IPS DF 6.9 (cell line): ENCODE results near the gene TP53I11.

Source experiments
- DNase-seq: peaks from one replicate; pipeline ENCODE4 v3.0.0-alpha.2; 2013; ENCODE audit warnings: low read depth, low spot score
- H3K27ac ChIP-seq: one replicate; pipeline ENCODE4 v1.5.1; 2013; ENCODE audit warnings: low read length, control low read depth
- H3K27me3 ChIP-seq: 2 replicates; pipeline ENCODE4 v1.6.1; 2013; ENCODE audit warnings: mild to moderate bottlenecking, low read length; ENCODE audit not compliant: control insufficient read depth, insufficient read depth
- H3K36me3 ChIP-seq: 2 replicates; pipeline ENCODE4 v1.6.1; 2013; ENCODE audit warnings: low read length; ENCODE audit not compliant: control insufficient read depth, insufficient read depth
- H3K4me1 ChIP-seq: 2 replicates; pipeline ENCODE4 v1.6.1; 2013; ENCODE audit warnings: low read length; ENCODE audit not compliant: control insufficient read depth, insufficient read depth
- H3K4me3 ChIP-seq: 2 replicates; pipeline ENCODE4 v1.5.1; 2013; ENCODE audit warnings: mild to moderate bottlenecking, low read length
- H3K9me3 ChIP-seq: 2 replicates; pipeline ENCODE4 v1.6.1; 2013; ENCODE audit warnings: low read length, inconsistent platforms; ENCODE audit not compliant: control insufficient read depth, insufficient read depth
- WGBS: extraction: QIAGEN DNeasy Blood & Tissue Kit; methylation state at CpG from one replicate; pipeline ENCODE4 v1.1.7; 2013; ENCODE audit warnings: mixed read lengths, missing lambda C conversion rate; ENCODE audit not compliant: insufficient read length, insufficient coverage; 5-methylcytosine and 5-hydroxymethylcytosine counted together

Gene TP53I11

GRCh38 chr11:44913502-44913901 lies 37.2 kb downstream of the TP53I11 start:
- peaks cover 6% of the 10 kb centered on the region for H3K4me1 ChIP-seq
- H3K27me3 ChIP-seq = no peaks in the 10 kb centered on the region
- DNase-seq = no peak
- H3K9me3 ChIP-seq = no peaks in the 10 kb centered on the region
- no peaks in the 10 kb centered on the region for H3K36me3 ChIP-seq
- no peak overlapping the region for H3K4me3 ChIP-seq
- no peak overlapping the region for H3K27ac ChIP-seq

DNA sequence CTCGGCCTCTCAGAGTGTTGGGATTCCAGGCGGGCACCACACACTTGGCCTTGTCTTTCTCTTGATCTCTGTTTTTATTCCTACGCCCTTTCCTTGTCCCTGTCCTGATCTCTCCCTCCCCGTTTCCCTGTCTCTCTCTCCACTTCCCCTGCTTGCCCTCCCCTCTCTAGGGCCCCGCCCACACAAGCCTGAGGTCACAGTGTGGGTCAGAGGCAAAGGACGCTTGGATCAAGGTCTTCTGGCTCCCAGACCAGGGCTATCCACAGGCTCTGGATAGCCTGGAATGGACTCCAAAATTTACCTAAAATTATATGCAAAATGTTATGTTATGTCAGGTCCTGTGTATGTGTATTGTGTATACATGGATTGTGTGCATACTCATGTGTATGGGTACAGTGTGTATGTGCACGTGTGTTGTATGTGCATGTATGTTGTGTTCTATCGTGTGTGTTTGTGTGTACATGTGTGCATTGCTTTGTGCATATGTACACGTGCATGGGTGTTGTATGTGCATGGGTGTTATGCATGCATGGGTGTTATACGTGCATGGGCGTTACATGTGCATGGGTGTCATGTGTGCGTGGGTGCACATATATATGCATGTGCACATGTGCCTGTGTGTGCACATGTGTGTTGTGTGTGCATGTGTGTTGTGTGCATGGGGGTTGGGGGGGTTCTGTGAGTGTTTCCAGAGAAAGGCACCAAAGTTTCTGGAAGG lies 38.3 kb downstream of the TP53I11 start:
- no CpG with 5 or more reads among the region's 12 CpGs for WGBS
- H3K4me1 ChIP-seq = peaks cover 6% of the 10 kb centered on the region
- no peak overlapping the region for H3K27ac ChIP-seq
- H3K36me3 ChIP-seq = no peaks in the 10 kb centered on the region
- no peak for DNase-seq
- no peaks in the 10 kb centered on the region for H3K9me3 ChIP-seq
- H3K4me3 ChIP-seq = no peak overlapping the region
- H3K27me3 ChIP-seq = no peaks in the 10 kb centered on the region

DNA sequence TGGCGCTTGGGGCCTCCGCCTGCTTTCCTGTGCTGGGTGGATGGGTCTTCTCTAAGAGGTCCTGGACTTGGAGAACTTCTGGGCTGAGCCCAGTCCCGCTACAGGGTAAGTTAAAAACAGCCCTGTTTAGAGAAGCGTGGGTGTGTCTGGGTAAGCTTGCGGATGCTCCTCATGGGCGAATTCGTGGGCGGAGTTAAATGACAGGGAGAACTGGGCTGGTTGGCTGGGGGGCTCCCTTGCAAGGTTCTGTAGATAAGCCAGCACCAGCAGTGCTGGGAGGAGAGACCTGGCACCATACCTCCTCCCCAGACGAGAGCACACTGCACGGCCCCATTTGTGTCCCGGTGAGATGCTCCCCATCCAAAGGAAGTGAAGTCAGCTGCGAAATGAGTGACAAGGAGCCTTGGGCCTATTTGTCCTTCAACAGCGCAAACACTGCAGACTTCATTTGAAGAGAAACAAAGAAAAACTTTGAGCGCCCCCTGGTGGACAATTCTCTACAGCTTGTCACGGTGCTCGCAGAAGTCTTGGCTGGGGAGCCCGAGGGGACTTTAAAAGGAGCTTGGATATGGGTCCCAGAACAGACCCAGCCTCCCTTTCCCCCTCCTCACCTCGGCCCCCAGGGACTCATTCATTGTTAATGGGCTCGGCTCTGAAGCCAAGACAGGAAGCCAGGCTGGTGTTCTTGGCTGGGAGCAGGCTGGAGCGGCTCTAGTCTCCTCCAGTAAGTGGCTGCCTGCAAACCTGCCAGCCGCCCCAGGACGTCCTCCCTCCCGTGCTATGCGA lies 39.5 kb downstream of the TP53I11 start:
- no CpG with 5 or more reads among the region's 24 CpGs for WGBS
- Histone ChIP-seq H3K36me3 (no peaks in the 10 kb centered on the region), H3K4me3 (no peak overlapping the region; the same call in 1 of the 2 replicates), H3K27ac (no peak overlapping the region), H3K27me3 (no peaks in the 10 kb centered on the region), H3K4me1 (peaks cover 6% of the 10 kb centered on the region), H3K9me3 (no peaks in the 10 kb centered on the region)
- DNase-seq = peak; percentile 82

- no peaks in the 10 kb centered on the region for H3K36me3 ChIP-seq
- DNase-seq = no peak
- WGBS = no CpG with 5 or more reads among the region's 9 CpGs
These were observed 40.1 kb downstream of the TP53I11 start for GRCh38 chr11:44910591-44910990.

GRCh38 chr11:44909557-44909956 lies 41.1 kb downstream of the TP53I11 start:
- H3K27ac ChIP-seq = no peak overlapping the region
- H3K36me3 ChIP-seq = no peaks in the 10 kb centered on the region
- DNase-seq = no peak
- no peaks in the 10 kb centered on the region for H3K9me3 ChIP-seq
- WGBS = no CpG with 5 or more reads among the region's 14 CpGs
- no peaks in the 10 kb centered on the region for H3K27me3 ChIP-seq
- peaks cover 10% of the 10 kb centered on the region for H3K4me1 ChIP-seq
- no peak overlapping the region for H3K4me3 ChIP-seq

More at GRCh38 chr11:44910591-44910990, 40.1 kb downstream of the TP53I11 start:
- no peaks in the 10 kb centered on the region for H3K27me3 ChIP-seq
- no peak overlapping the region for H3K4me3 ChIP-seq
- peaks cover 10% of the 10 kb centered on the region for H3K4me1 ChIP-seq
- no peaks in the 10 kb centered on the region for H3K9me3 ChIP-seq
- H3K27ac ChIP-seq = no peak overlapping the region

GRCh38 chr11:44906649-44907048 lies 44.0 kb downstream of the TP53I11 start:
- no CpG with 5 or more reads among the region's 5 CpGs for WGBS
- H3K36me3 ChIP-seq = no peaks in the 10 kb centered on the region
- peaks cover 6% of the 10 kb centered on the region; the same call in 1 of the 2 replicates for H3K4me1 ChIP-seq
- H3K4me3 ChIP-seq = no peak overlapping the region
- no peak overlapping the region for H3K27ac ChIP-seq
- no peaks in the 10 kb centered on the region for H3K9me3 ChIP-seq
- no peaks in the 10 kb centered on the region for H3K27me3 ChIP-seq
- no peak for DNase-seq

GRCh38 chr11:44905131-44905866 lies 45.4 kb downstream of the TP53I11 start:
- no peak overlapping the region for H3K27ac ChIP-seq
- no peak overlapping the region for H3K4me3 ChIP-seq
- DNase-seq = no peak
- H3K4me1 ChIP-seq = peaks cover 4% of the 10 kb centered on the region; the same call in 1 of the 2 replicates
- no peaks in the 10 kb centered on the region for H3K9me3 ChIP-seq
- no peaks in the 10 kb centered on the region for H3K36me3 ChIP-seq
- H3K27me3 ChIP-seq = no peaks in the 10 kb centered on the region
- no CpG with 5 or more reads among the region's 9 CpGs for WGBS

GRCh38 chr11:44904261-44905020 lies 46.2 kb downstream of the TP53I11 start:
- H3K36me3 ChIP-seq = no peaks in the 10 kb centered on the region
- peaks cover 4% of the 10 kb centered on the region; the same call in 1 of the 2 replicates for H3K4me1 ChIP-seq
- no peak overlapping the region for H3K4me3 ChIP-seq
- WGBS = no CpG with 5 or more reads among the region's 12 CpGs
- H3K27me3 ChIP-seq = no peaks in the 10 kb centered on the region
- no peak for DNase-seq
- H3K9me3 ChIP-seq = no peaks in the 10 kb centered on the region
- no peak overlapping the region for H3K27ac ChIP-seq

GRCh38 chr11:44903518-44903917 lies 47.2 kb downstream of the TP53I11 start:
- no CpG with 5 or more reads among the region's 3 CpGs for WGBS
- H3K4me3 ChIP-seq = no peak overlapping the region
- H3K27ac ChIP-seq = no peak overlapping the region
- H3K36me3 ChIP-seq = no peaks in the 10 kb centered on the region
- peaks cover 4% of the 10 kb centered on the region; the same call in 1 of the 2 replicates for H3K4me1 ChIP-seq
- DNase-seq = no peak
- H3K9me3 ChIP-seq = no peaks in the 10 kb centered on the region
- H3K27me3 ChIP-seq = no peaks in the 10 kb centered on the region

- Histone ChIP-seq H3K9me3 (no peaks in the 10 kb centered on the region), H3K27me3 (no peaks in the 10 kb centered on the region), H3K27ac (no peak overlapping the region), H3K36me3 (no peaks in the 10 kb centered on the region), H3K4me1 (peaks cover 4% of the 10 kb centered on the region; the same call in 1 of the 2 replicates), H3K4me3 (no peak overlapping the region)
- no peak for DNase-seq
- no CpG with 5 or more reads among the region's 7 CpGs for WGBS
These were observed 47.6 kb downstream of the TP53I11 start for GRCh38 chr11:44903035-44903434.
